GM11168 (cell line): ENCODE results near the gene KRT36.

Experiments used
- in situ Hi-C: fragments of 300-500 bp; cut with MboI; formaldehyde crosslinking; loops from one replicate; pipeline ENCODE4 v1.12.0; 2022; ENCODE audit warnings: low sequenced_read_pairs; ENCODE audit not compliant: unreplicated experiment

KRT36 gene

GRCh38 chr17:41446806-41447205, 42.9 kb downstream of the KRT36 start:
- in situ Hi-C loops, result no loop called here

- in situ Hi-C loops, result no loop called here
Measured at GRCh38 chr17:41444640-41445039, 45.1 kb downstream of the KRT36 start.

GRCh38 chr17:41444186-41444585, 45.5 kb downstream of the KRT36 start:
- in situ Hi-C loops, result no loop called here

- in situ Hi-C loops, result no loop called here
Measured at GRCh38 chr17:41442739-41443138, 47.0 kb downstream of the KRT36 start.

GRCh38 chr17:41440531-41441033, 49.1 kb downstream of the KRT36 start, which contains the start of gene KRT38:
Gene KRT38 (minus strand): TSS chr17:41440983. CDS start chr17:41440921, 62 bp downstream.
- in situ Hi-C loops, result no loop called here

- in situ Hi-C loops, result no loop called here
Measured at GRCh38 chr17:41439375-41439774, 50.3 kb downstream of the KRT36 start.

GRCh38 chr17:41437769-41438168, 51.9 kb downstream of the KRT36 start:
- in situ Hi-C loops, result no loop called here

- in situ Hi-C loops, result no loop called here
Measured at GRCh38 chr17:41437254-41437653, 52.5 kb downstream of the KRT36 start.
